H9 (cell line): Measurements from ENCODE around the gene LEMD1. TPM values are rescaled to one million over a fixed set of nuclear protein-coding genes. Genes with fewer than 3 reads are reported as not detected.

Experiments used
- DNase-seq: peaks from one replicate; pipeline ENCODE4 v3.0.0-alpha.2; 2017
- H2AFZ ChIP-seq: one replicate; pipeline ENCODE4 v1.6.1; 2013; ENCODE audit warnings: mild to moderate bottlenecking, low read length, control low read depth, moderate library complexity
- H2AK5ac ChIP-seq: 2 replicates; pipeline ENCODE4 v1.6.1; 2013; ENCODE audit warnings: low read length, control low read depth, mixed read lengths; ENCODE audit not compliant: insufficient read length
- H2BK120ac ChIP-seq: one replicate; pipeline ENCODE4 v1.6.1; 2013; ENCODE audit warnings: low read depth, mild to moderate bottlenecking, low read length, control low read depth, inconsistent platforms; ENCODE audit not compliant: poor library complexity, severe bottlenecking
- H2BK12ac ChIP-seq: 2 replicates; pipeline ENCODE4 v1.6.1; 2013; ENCODE audit warnings: low read length, control low read depth, mixed read lengths, low read depth; ENCODE audit not compliant: insufficient read length
- H2BK15ac ChIP-seq: 2 replicates; pipeline ENCODE4 v1.6.1; 2013; ENCODE audit warnings: low read depth, low read length, control low read depth
- H2BK20ac ChIP-seq: one replicate; pipeline ENCODE4 v1.6.1; 2013; ENCODE audit warnings: low read depth, mild to moderate bottlenecking, low read length, control low read depth, inconsistent platforms; ENCODE audit not compliant: poor library complexity, severe bottlenecking
- H2BK5ac ChIP-seq: 2 replicates; pipeline ENCODE4 v1.6.1; 2013; ENCODE audit warnings: low read length, control low read depth, mixed read lengths; ENCODE audit not compliant: insufficient read length
- H3K14ac ChIP-seq: 2 replicates; pipeline ENCODE4 v1.6.1; 2013; ENCODE audit warnings: low read length, control low read depth; ENCODE audit not compliant: insufficient read depth
- H3K18ac ChIP-seq: 2 replicates; pipeline ENCODE4 v1.6.1; 2013; ENCODE audit warnings: low read depth, mild to moderate bottlenecking, mixed read lengths, low read length, control low read depth; ENCODE audit not compliant: insufficient read length
- H3K23ac ChIP-seq: 2 replicates; pipeline ENCODE4 v1.6.1; 2013; ENCODE audit warnings: low read length, control low read depth, mixed read lengths, low read depth; ENCODE audit not compliant: insufficient read length
- H3K23me2 ChIP-seq: 2 replicates; pipeline ENCODE4 v1.6.1; 2013; ENCODE audit warnings: low read depth, mild to moderate bottlenecking, mixed read lengths, low read length, control low read depth; ENCODE audit not compliant: insufficient read length, poor library complexity, severe bottlenecking
- H3K27ac ChIP-seq: 2 replicates; pipeline ENCODE4 v1.5.1; 2013; ENCODE audit warnings: low read length, control low read depth, mixed read lengths, low read depth; ENCODE audit not compliant: insufficient read length
- H3K27me3 ChIP-seq: 2 replicates; pipeline ENCODE4 v1.6.1; 2013; ENCODE audit warnings: low read length, control low read depth, inconsistent platforms; ENCODE audit not compliant: insufficient read depth
- H3K4ac ChIP-seq: 2 replicates; pipeline ENCODE4 v1.6.1; 2013; ENCODE audit warnings: low read depth, mild to moderate bottlenecking, control low read depth, inconsistent platforms, low read length, moderate library complexity
- H3K4me1 ChIP-seq: 2 replicates; pipeline ENCODE4 v1.6.1; 2013; ENCODE audit warnings: low read length, control low read depth, inconsistent platforms; ENCODE audit not compliant: insufficient read depth
- H3K4me2 ChIP-seq: 2 replicates; pipeline ENCODE4 v1.6.1; 2013; ENCODE audit warnings: low read length, control low read depth, mixed read lengths; ENCODE audit not compliant: insufficient read length, insufficient read depth
- H3K56ac ChIP-seq: 2 replicates; pipeline ENCODE4 v1.6.1; 2013; ENCODE audit warnings: low read depth, mild to moderate bottlenecking, mixed read lengths, low read length, control low read depth; ENCODE audit not compliant: insufficient read length
- H3K79me1 ChIP-seq: 2 replicates; pipeline ENCODE4 v1.6.1; 2013; ENCODE audit warnings: low read depth, mild to moderate bottlenecking, moderate library complexity, low read length, control low read depth, inconsistent platforms; ENCODE audit not compliant: insufficient read depth, poor library complexity, severe bottlenecking
- H3K79me2 ChIP-seq: 2 replicates; pipeline ENCODE4 v1.6.1; 2013; ENCODE audit warnings: low read length, control low read depth, inconsistent platforms; ENCODE audit not compliant: insufficient read depth
- H3K9ac ChIP-seq: 2 replicates; pipeline ENCODE4 v1.6.1; 2013; ENCODE audit warnings: low read length, control low read depth, mixed read lengths; ENCODE audit not compliant: insufficient read length; ENCODE audit errors: extremely low read depth
- H3K9me3 ChIP-seq: one replicate; pipeline ENCODE4 v1.6.1; 2013; ENCODE audit warnings: low read depth, low read length, inconsistent platforms; ENCODE audit not compliant: control insufficient read depth
- H3T11ph ChIP-seq: one replicate; pipeline ENCODE4 v1.6.1; 2013; ENCODE audit warnings: mild to moderate bottlenecking, low read length, control low read depth, inconsistent platforms
- H4K20me1 ChIP-seq: one replicate; pipeline ENCODE4 v1.6.1; 2013; ENCODE audit not compliant: control insufficient read depth, insufficient read length, insufficient read depth
- H4K5ac ChIP-seq: 2 replicates; pipeline ENCODE4 v1.6.1; 2013; ENCODE audit warnings: low read depth, mild to moderate bottlenecking, mixed read lengths, low read length, control low read depth; ENCODE audit not compliant: insufficient read length
- H4K8ac ChIP-seq: replicated peaks from 2 replicates; pipeline ENCODE4 v1.6.1; 2013; ENCODE audit warnings: low read length, control low read depth, mixed read lengths, low read depth; ENCODE audit not compliant: insufficient read length
- H4K91ac ChIP-seq: 2 replicates; pipeline ENCODE4 v1.6.1; 2013; ENCODE audit warnings: low read depth, mild to moderate bottlenecking, moderate library complexity, mixed read lengths, low read length, control low read depth; ENCODE audit not compliant: insufficient read length
- H3K27ac Mint-ChIP-seq, 3 experiments: 2 replicates in 2 of 3; 3 replicates in 1 of 3; pipeline ENCODE4 v1.8.0; 2020 to 2021; ENCODE audit warnings: mixed read lengths in 3 of 3, mild to moderate bottlenecking in 1 of 3, moderate library complexity in 1 of 3
- H3K27me3 Mint-ChIP-seq: 2 replicates; pipeline ENCODE4 v1.8.0; 2021; ENCODE audit warnings: low read depth, mild to moderate bottlenecking, moderate library complexity, mixed read lengths
- H3K36me3 Mint-ChIP-seq, 3 experiments: 2 replicates in 2 of 3; 3 replicates in 1 of 3; pipeline ENCODE4 v1.8.0; 2020 to 2021; ENCODE audit warnings: low read depth in 3 of 3, mixed read lengths in 3 of 3; ENCODE audit not compliant: insufficient read depth in 1 of 3
- H3K4me1 Mint-ChIP-seq, 2 experiments: 2 replicates each; pipeline ENCODE4 v1.8.0; 2020; ENCODE audit warnings: mixed read lengths in 2 of 2
- H3K4me3 Mint-ChIP-seq, 2 experiments: 2 replicates in 1 of 2; 3 replicates in 1 of 2; pipeline ENCODE4 v1.8.0; 2020 to 2021; ENCODE audit warnings: mild to moderate bottlenecking in 2 of 2, mixed read lengths in 2 of 2, moderate library complexity in 1 of 2
- H3K9me3 Mint-ChIP-seq, 2 experiments: 2 replicates in 1 of 2; 3 replicates in 1 of 2; pipeline ENCODE4 v1.8.0; 2020; ENCODE audit warnings: mild to moderate bottlenecking in 2 of 2, mixed read lengths in 2 of 2, moderate library complexity in 1 of 2
- WGBS: extraction: QIAGEN DNeasy Blood & Tissue Kit; methylation state at CpG from one replicate; pipeline ENCODE4 v1.1.7; 2013; ENCODE audit warnings: missing lambda C conversion rate, low lambda C conversion rate, mixed read lengths; ENCODE audit not compliant: insufficient read length; ENCODE audit errors: extremely low coverage; 5-methylcytosine and 5-hydroxymethylcytosine counted together
- total RNA-seq: library from RNA; stranded (reverse); gene quantifications from 2 replicates; pipeline ENCODE4 v1.2.1, GENCODE V29; 2021
- TF ChIP-seq, protein P1 (sequence below): fragments of 200-600 bp; sonication (generic); conservative IDR thresholded peaks from 3 replicates; pipeline ENCODE4 v1.8.0; 2021; ENCODE audit warnings: antibody characterized with exemption, mild to moderate bottlenecking

Gene LEMD1
- total RNA-seq, 1 experiment from 2014 or later, result 11.8 TPM

DNA sequence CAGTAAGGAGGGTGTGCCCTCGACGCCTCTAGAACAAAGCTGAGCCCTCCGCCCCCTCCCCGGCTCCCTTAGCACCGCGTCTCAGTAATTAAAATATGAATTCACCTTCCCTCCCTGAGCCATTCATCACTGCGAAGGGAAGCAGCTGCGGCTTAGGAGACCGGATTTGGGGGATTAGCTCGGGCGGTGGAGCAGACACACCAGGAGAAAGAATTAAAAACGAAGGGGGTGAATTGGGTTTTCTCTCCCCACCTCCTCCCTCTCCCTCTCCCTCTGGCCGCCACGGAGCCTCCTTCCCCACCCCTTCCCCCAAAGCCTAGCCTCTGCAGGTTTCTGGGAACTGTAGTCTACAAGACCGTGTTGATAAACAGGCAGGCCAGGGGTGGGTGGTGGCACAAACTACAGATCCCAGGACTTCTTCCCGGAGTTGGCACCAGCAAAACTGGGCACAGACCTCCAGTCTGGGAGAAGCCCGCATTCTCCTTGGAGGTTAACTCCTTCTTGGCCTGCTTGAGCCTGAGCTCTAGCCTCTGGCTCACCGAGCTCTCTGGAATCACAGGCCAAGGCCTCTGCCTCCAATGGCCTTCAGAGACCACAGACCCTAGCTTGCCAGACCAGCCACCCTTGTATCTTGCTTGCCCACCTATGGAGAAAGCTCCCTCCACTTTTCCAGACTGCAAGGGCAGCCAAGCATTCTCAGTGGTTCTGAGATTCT, 23.2 kb upstream of the LEMD1 start:
- no peak overlapping the region for H2BK12ac ChIP-seq
- peak overlapping the region; percentile 44 for H3K27ac ChIP-seq
- Mint-ChIP-seq H3K27me3 (peaks cover 7% of the 10 kb centered on the region), H3K4me1 (peaks cover 90 to 94% of the 10 kb centered on the region in 2 experiments), H3K9me3 (no peaks in the 10 kb centered on the region), H3K27ac (peak overlapping the region; percentile 93 to 96 (median 94)), H3K4me3 (peak overlapping the region; percentile 38 to 68; a peak in 4 of 5 replicates), H3K36me3 (peaks cover 0 to 24% (median 4%) of the 10 kb centered on the region in 3 experiments; a peak in 4 of 7 replicates)
- H3K14ac ChIP-seq, result peak overlapping the region; percentile 21; the same call in 1 of the 2 replicates
- H4K91ac ChIP-seq, result no peak overlapping the region
- H3K27me3 ChIP-seq, result no peaks in the 10 kb centered on the region; the same call in 1 of the 2 replicates
- H2AK5ac ChIP-seq, result no peak overlapping the region
- no peaks in the 10 kb centered on the region for H3K9me3 ChIP-seq
- peaks cover 10% of the 10 kb centered on the region for H3K23me2 ChIP-seq
- no peak overlapping the region for H3K56ac ChIP-seq
- no peak overlapping the region for H2BK5ac ChIP-seq
- no peak overlapping the region for H4K8ac ChIP-seq
- no peak overlapping the region for H2BK15ac ChIP-seq
- no peaks in the 10 kb centered on the region for H3K79me2 ChIP-seq
- H4K20me1 ChIP-seq, result no peaks in the 10 kb centered on the region
- peak overlapping the region; percentile 30 for H3K4me2 ChIP-seq
- TF ChIP-seq, protein P1, sequence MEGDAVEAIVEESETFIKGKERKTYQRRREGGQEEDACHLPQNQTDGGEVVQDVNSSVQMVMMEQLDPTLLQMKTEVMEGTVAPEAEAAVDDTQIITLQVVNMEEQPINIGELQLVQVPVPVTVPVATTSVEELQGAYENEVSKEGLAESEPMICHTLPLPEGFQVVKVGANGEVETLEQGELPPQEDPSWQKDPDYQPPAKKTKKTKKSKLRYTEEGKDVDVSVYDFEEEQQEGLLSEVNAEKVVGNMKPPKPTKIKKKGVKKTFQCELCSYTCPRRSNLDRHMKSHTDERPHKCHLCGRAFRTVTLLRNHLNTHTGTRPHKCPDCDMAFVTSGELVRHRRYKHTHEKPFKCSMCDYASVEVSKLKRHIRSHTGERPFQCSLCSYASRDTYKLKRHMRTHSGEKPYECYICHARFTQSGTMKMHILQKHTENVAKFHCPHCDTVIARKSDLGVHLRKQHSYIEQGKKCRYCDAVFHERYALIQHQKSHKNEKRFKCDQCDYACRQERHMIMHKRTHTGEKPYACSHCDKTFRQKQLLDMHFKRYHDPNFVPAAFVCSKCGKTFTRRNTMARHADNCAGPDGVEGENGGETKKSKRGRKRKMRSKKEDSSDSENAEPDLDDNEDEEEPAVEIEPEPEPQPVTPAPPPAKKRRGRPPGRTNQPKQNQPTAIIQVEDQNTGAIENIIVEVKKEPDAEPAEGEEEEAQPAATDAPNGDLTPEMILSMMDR, result no peak
- no peak overlapping the region for H4K5ac ChIP-seq
- no peak overlapping the region for H2BK20ac ChIP-seq
- WGBS, result no CpG with 5 or more reads among the region's 18 CpGs
- H2AFZ ChIP-seq, result no peak overlapping the region
- no peak overlapping the region for H3K4ac ChIP-seq
- peaks cover 59% of the 10 kb centered on the region for H3K4me1 ChIP-seq
- H3K23ac ChIP-seq, result no peak overlapping the region
- no peak overlapping the region for H2BK120ac ChIP-seq
- no peak overlapping the region for H3K9ac ChIP-seq
- DNase-seq, result peak; percentile 95
- peak overlapping the region; percentile 16 for H3K18ac ChIP-seq
- H3T11ph ChIP-seq, result no peak overlapping the region
- no peaks in the 10 kb centered on the region for H3K79me1 ChIP-seq
